GM12878 (cell line): ENCODE results near the gene TIPIN. TPM values are rescaled to one million over a fixed set of nuclear protein-coding genes. Genes with fewer than 3 reads are reported as not detected.

ENCODE experiments used
- ATAC-seq: fragments of 200-7000 bp; cut with Tn5 transposase; 3 replicates; pipeline ENCODE4 v1.9.1; 2020; ENCODE audit warnings: mild to moderate bottlenecking, moderate library complexity
- BruUV-seq: library from RNA; stranded (reverse); fragments of 400-500 nt; replicated peaks from 2 replicates; lab custom pipeline; 2021; lab: Mats Ljungman, UMichigan
- CTCF ChIA-PET: fragments of 300-600 bp; sonication (Branson Sonifier 250); formaldehyde crosslinking; extraction: SDS; loops from one replicate; lab custom pipeline; 2021; ENCODE audit warnings: inconsistent platforms; lab: Yijun Ruan, JAX
- POLR2A ChIA-PET: fragments of 350-600 bp; formaldehyde crosslinking; extraction: SDS; loops from one replicate; lab custom pipeline; 2021; ENCODE audit warnings: inconsistent platforms; lab: Charles Lee
- RAD21 ChIA-PET: fragments of 300-600 bp; sonication (Branson Sonifier 250); formaldehyde crosslinking; loops from one replicate; lab custom pipeline; 2023; ENCODE audit warnings: antibody characterized with exemption; ENCODE audit not compliant: unreplicated experiment; lab: Charles Lee
- SMC1A ChIA-PET: fragments of 300-600 bp; sonication (Branson Sonifier 250); formaldehyde crosslinking; loops from one replicate; lab custom pipeline; 2023; ENCODE audit not compliant: unreplicated experiment, uncharacterized antibody; lab: Charles Lee
- DNase-seq: peaks from one replicate; pipeline ENCODE4 v3.0.0-alpha.2; 2011; ENCODE audit warnings: low read depth, low spot score
- FAIRE-seq: peaks from 3 replicates; lab custom pipeline; 2011; peaks lifted over from hg19 to GRCh38; lab: Jason Lieb, UNC
- H2AFZ ChIP-seq: 2 replicates; pipeline ENCODE4 v1.6.0; 2011; ENCODE audit warnings: low read depth, low read length, control low read depth; ENCODE audit not compliant: control insufficient read depth
- H3K27ac ChIP-seq: 2 replicates; pipeline ENCODE4 v1.5.1; 2011; ENCODE audit warnings: control low read depth; ENCODE audit not compliant: control insufficient read depth, insufficient read depth
- H3K27me3 ChIP-seq, 2 experiments: replicated peaks in 1 of 2; 2 replicates each; pipeline versions ENCODE4 v1.6.0 to v1.6.1; 2011; ENCODE audit warnings: low read length in 1 of 2; ENCODE audit not compliant: control insufficient read depth in 2 of 2, insufficient read depth in 2 of 2
- H3K36me3 ChIP-seq, 2 experiments: 2 replicates each; pipeline ENCODE4 v1.5.1; 2011; ENCODE audit warnings: low read length in 1 of 2; ENCODE audit not compliant: control insufficient read depth in 2 of 2, insufficient read depth in 2 of 2
- H3K4me1 ChIP-seq: 2 replicates; pipeline ENCODE4 v1.6.1; 2011; ENCODE audit warnings: mild to moderate bottlenecking, low read length, moderate library complexity, mixed read lengths; ENCODE audit not compliant: control insufficient read depth, insufficient read depth
- H3K4me2 ChIP-seq: 2 replicates; pipeline ENCODE4 v1.6.0; 2011; ENCODE audit warnings: control low read depth; ENCODE audit not compliant: control insufficient read depth, insufficient read depth
- H3K4me3 ChIP-seq: fragments of 200-600 bp; sonication (generic); 2 replicates; pipeline ENCODE4 v1.5.1; 2016
- H3K79me2 ChIP-seq: 2 replicates; pipeline ENCODE4 v1.6.0; 2011; ENCODE audit warnings: low read length; ENCODE audit not compliant: control insufficient read depth, insufficient read depth
- H3K9ac ChIP-seq: 2 replicates; pipeline ENCODE4 v1.8.0; 2011; ENCODE audit warnings: low read length, control low read depth, mixed read lengths; ENCODE audit not compliant: control insufficient read depth, insufficient read depth
- H3K9me3 ChIP-seq: replicated peaks from 3 replicates; pipeline ENCODE4 v1.5.1; 2011; ENCODE audit warnings: mild to moderate bottlenecking, low read length; ENCODE audit not compliant: control insufficient read depth, insufficient read depth
- H4K20me1 ChIP-seq: 2 replicates; pipeline ENCODE4 v1.6.0; 2011; ENCODE audit not compliant: control insufficient read depth, insufficient read depth
- BCL3 ChIP-seq: IDR thresholded peaks from 2 replicates; pipeline ENCODE4 v1.6.1; 2011; ENCODE audit warnings: borderline replicate concordance, low read depth, mild to moderate bottlenecking, moderate library complexity, low read length; ENCODE audit not compliant: insufficient read depth, poor library complexity, severe bottlenecking
- CBX5 ChIP-seq: sonication (generic); IDR thresholded peaks from 2 replicates; pipeline ENCODE4 v1.6.1; 2016; ENCODE audit warnings: low read depth, moderate library complexity, mild to moderate bottlenecking, inconsistent platforms
- GABPA ChIP-seq: IDR thresholded peaks from 2 replicates; pipeline ENCODE4 v1.6.1; 2014; ENCODE audit warnings: antibody characterized with exemption, low read depth, mild to moderate bottlenecking, inconsistent platforms
- IRF3 ChIP-seq: fragments of 450-650 bp; IDR thresholded peaks from 2 replicates; pipeline ENCODE4 v1.6.1; 2014; ENCODE audit warnings: mild to moderate bottlenecking
- KLF5 ChIP-seq: fragments of 450-650 bp; IDR thresholded peaks from 2 replicates; pipeline ENCODE4 v1.6.1; 2014; ENCODE audit warnings: mild to moderate bottlenecking; ENCODE audit not compliant: partially characterized antibody
- NFXL1 ChIP-seq: fragments of 450-650 bp; IDR thresholded peaks from 2 replicates; pipeline ENCODE4 v1.6.1; 2017; ENCODE audit warnings: antibody characterized with exemption, mild to moderate bottlenecking, borderline replicate concordance
- NFYA ChIP-seq: IDR thresholded peaks from 2 replicates; pipeline ENCODE4 v1.6.1; 2011; ENCODE audit warnings: low read depth, mild to moderate bottlenecking, low read length, improper control_type of control experiment, borderline replicate concordance
- NR2C2 ChIP-seq: IDR thresholded peaks from 2 replicates; pipeline ENCODE4 v1.6.1; 2011; ENCODE audit warnings: borderline replicate concordance, low read depth; ENCODE audit not compliant: control insufficient read depth, insufficient read length
- PKNOX1 ChIP-seq: fragments of 450-650 bp; IDR thresholded peaks from 2 replicates; pipeline ENCODE4 v1.6.1; 2016; ENCODE audit warnings: mild to moderate bottlenecking
- PRDM15 ChIP-seq: fragments of 450-650 bp; formaldehyde crosslinking; IDR thresholded peaks from 2 replicates; pipeline ENCODE4 v1.4.0; 2020; ENCODE audit warnings: mild to moderate bottlenecking, moderate library complexity
- RAD21 ChIP-seq: IDR thresholded peaks from 2 replicates; pipeline ENCODE4 v1.6.1; 2011; ENCODE audit warnings: mild to moderate bottlenecking, low read depth, low read length, moderate library complexity; ENCODE audit not compliant: insufficient read depth
- USF1 ChIP-seq: IDR thresholded peaks from 2 replicates; pipeline ENCODE4 v1.6.1; 2011; ENCODE audit warnings: borderline replicate concordance, low read depth, mild to moderate bottlenecking, moderate library complexity, mixed read lengths, low read length; ENCODE audit not compliant: insufficient read depth; ENCODE audit errors: extremely low read length
- ZSCAN29 ChIP-seq: fragments of 450-650 bp; IDR thresholded peaks from 2 replicates; pipeline ENCODE4 v1.6.1; 2017; ENCODE audit warnings: mild to moderate bottlenecking, moderate library complexity
- ZZZ3 ChIP-seq: IDR thresholded peaks from 2 replicates; pipeline ENCODE4 v1.6.1; 2011; ENCODE audit warnings: low read depth; ENCODE audit not compliant: control insufficient read depth, insufficient read length
- WGBS: methylation state at CpG from one replicate; pipeline ENCODE4 v1.1.6; 2016; ENCODE audit warnings: low lambda C conversion rate; ENCODE audit not compliant: insufficient replicate concordance, insufficient coverage; ENCODE audit errors: missing lambda C conversion rate; 5-methylcytosine and 5-hydroxymethylcytosine counted together
- in situ Hi-C: fragments of 300-500 bp; cut with MboI; formaldehyde crosslinking; loops from 9 replicates; pipeline ENCODE4 v1.14.3; 2018; ENCODE audit warnings: mixed read lengths
- intact Hi-C: fragments of 100-400 bp; cut with micrococcal nuclease; formaldehyde crosslinking; loops from one replicate; pipeline ENCODE4 v1.14.2; 2022; ENCODE audit not compliant: unreplicated experiment
- polyA plus RNA-seq, 11 experiments: library from polyadenylated mRNA; depleted of rRNA in 4 of 11; unstranded in 6 of 11; stranded (reverse) in 5 of 11; fragments of >200 nt; fragmentation: Nextera tagmentation in 4 of 11; fragmentation: Illumina TruSeq in 1 of 11; extraction: Ambion mirVana in 4 of 11; extraction: Trizol in 1 of 11; gene quantifications; 1 replicate in 1 of 11; 2 replicates in 10 of 11; pipeline versions ENCODE4 v1.2.1 to v1.2.3, GENCODE V29; 2011 to 2016; ENCODE audit warnings: inconsistent platforms in 2 of 11, missing spikeins in 2 of 11, low read depth in 1 of 11
- total RNA-seq, 4 experiments: library from RNA; depleted of rRNA in 3 of 4; stranded (reverse); fragments of >200 nt in 3 of 4; fragmentation: Illumina TruSeq in 1 of 4; extraction: Trizol in 1 of 4; gene quantifications; 2 replicates each; pipeline versions ENCODE4 v1.2.1 to v1.2.3, GENCODE V29; 2013 to 2021

Gene TIPIN
- total and polyA plus RNA-seq, 10 of the 15 experiments (the other 5 are each of a cell fraction or from before 2014, with no cell fraction given) = 21.1 to 69.2 (median 47.0) TPM

- Histone ChIP-seq H3K36me3 (peaks cover 0 to 11% of the 10 kb centered on the region in 2 experiments; a peak in 3 of 4 replicates), H3K27me3 (no peaks in the 10 kb centered on the region), H2AFZ (no peak overlapping the region), H3K9me3 (no peaks in the 10 kb centered on the region), H3K79me2 (no peaks in the 10 kb centered on the region), H3K4me2 (no peak overlapping the region), H3K9ac (no peak overlapping the region), H3K4me1 (no peaks in the 10 kb centered on the region), H3K4me3 (no peak overlapping the region), H3K27ac (no peak overlapping the region), H4K20me1 (no peaks in the 10 kb centered on the region)
- WGBS = 85% methylated on average over 5 of the region's 5 CpGs
- ChIA-PET SMC1A (interaction anchor here (2.1 kb wide), 1 partner anchor 11 kb away, joined by 5 read pairs; no protein-coding TSS in a partner anchor), CTCF (interaction anchor here (1.8 kb wide), 1 partner anchor 196 kb away, joined by 5 read pairs; no protein-coding TSS in a partner anchor), RAD21 (no interaction called here), POLR2A (no interaction called here)
- FAIRE-seq = no peak
- no TSS peak for BruUV-seq
- in situ Hi-C loops (no loop called here), intact Hi-C loops (no loop called here)
- no peak for DNase-seq
- no peak for ATAC-seq
- TF ChIP-seq USF1 (no peak), IRF3 (no peak), NFYA (no peak), CBX5 (no peak), NFXL1 (no peak), KLF5 (no peak), ZSCAN29 (no peak), GABPA (no peak), RAD21 (no peak), PKNOX1 (no peak), BCL3 (no peak), NR2C2 (no peak), PRDM15 (CRISPR knock-in tag) (no peak), ZZZ3 (no peak)
Observed at GRCh38 chr15:66302489-66303278, 53.8 kb downstream of the TIPIN start.
